Cardiac muscle cell (in vitro differentiated cells and primary cell): Measurements from ENCODE around the gene UTS2R. TPM values are rescaled to one million over a fixed set of nuclear protein-coding genes. Genes with fewer than 3 reads are reported as not detected.

Source experiments
- DNase-seq, 2 donors: peaks; one replicate each; pipeline versions ENCODE4 v3.0.0 to v3.0.0-alpha.2; 2010 to 2017; ENCODE audit warnings: low read depth in 1 of 2, low spot score in 1 of 2
- H3K27ac ChIP-seq: fragments of 200-600 bp; sonication (generic); 2 replicates; pipeline ENCODE4 v1.5.1; 2016
- H3K27me3 ChIP-seq: fragments of 200-600 bp; sonication (generic); 2 replicates; pipeline ENCODE4 v1.6.0; 2016; ENCODE audit warnings: control low read depth
- H3K36me3 ChIP-seq: fragments of 200-600 bp; sonication (generic); 2 replicates; pipeline ENCODE4 v1.5.1; 2016; ENCODE audit warnings: control low read depth
- H3K4me1 ChIP-seq: fragments of 200-600 bp; sonication (generic); 2 replicates; pipeline ENCODE4 v1.8.1; 2017; ENCODE audit warnings: low read depth, mild to moderate bottlenecking, mixed run types
- H3K4me3 ChIP-seq: fragments of 200-600 bp; sonication (generic); 2 replicates; pipeline ENCODE4 v1.5.1; 2016; ENCODE audit warnings: mild to moderate bottlenecking
- H3K9me3 ChIP-seq: fragments of 200-600 bp; sonication (generic); 2 replicates; pipeline ENCODE4 v1.5.1; 2017; ENCODE audit warnings: low read depth, mild to moderate bottlenecking, control low read depth
- polyA plus RNA-seq: library from polyadenylated mRNA; unstranded; fragments of >200 nt; fragmentation: Nextera tagmentation; extraction: Ambion mirVana; gene quantifications from 2 replicates; pipeline ENCODE4 v1.2.1, GENCODE V29; 2016
- total RNA-seq: library from RNA; depleted of rRNA; stranded (reverse); fragments of >200 nt; gene quantifications from 2 replicates; pipeline ENCODE4 v1.2.3, GENCODE V29; 2016
- TF ChIP-seq, protein P1 (sequence below): IDR thresholded peaks from 2 replicates; pipeline ENCODE4 v1.5.1; 2012; ENCODE audit warnings: low read depth, mild to moderate bottlenecking, low read length

UTS2R gene
- total and polyA plus RNA-seq, 2 experiments from 2014 or later = 4.1 to 10.8 TPM

DNA sequence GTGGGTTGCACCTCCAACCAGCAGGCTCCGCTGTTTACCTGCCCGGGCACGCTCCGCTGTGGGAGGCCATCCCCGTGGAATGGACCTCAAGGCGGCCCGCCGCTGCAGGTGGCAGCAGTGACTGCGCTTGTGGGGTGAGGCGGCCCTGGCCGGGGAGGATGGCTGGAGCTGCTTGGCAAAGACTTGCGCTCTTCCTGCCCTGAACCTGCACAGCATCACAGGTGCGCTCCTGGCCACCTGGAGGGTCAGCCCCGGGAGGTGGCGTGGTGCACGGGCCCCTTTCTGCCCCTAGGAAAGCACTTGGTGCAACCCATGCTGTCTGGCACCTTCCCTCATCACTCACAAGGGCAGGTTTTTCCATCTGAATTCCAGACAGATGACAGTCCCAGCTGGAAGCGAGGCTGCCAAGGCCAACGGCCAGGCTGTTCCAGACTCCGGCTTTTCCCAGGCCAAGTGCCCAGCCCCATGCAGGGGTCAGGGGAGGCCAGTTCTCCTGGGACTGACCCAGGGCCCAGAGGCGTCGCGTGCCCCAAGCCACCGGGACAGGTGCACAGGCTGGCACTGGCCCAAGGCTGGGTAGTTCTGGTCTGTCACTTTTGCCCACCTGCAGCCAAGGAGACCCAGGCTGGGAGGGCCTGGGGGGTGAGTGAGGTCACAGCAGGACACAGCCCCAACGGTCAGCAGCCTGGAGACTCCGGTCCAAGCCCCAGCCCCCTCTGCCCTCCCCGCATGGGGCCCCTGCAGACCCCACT, 13.3 kb downstream of the UTS2R start:
- TF ChIP-seq, protein P1, sequence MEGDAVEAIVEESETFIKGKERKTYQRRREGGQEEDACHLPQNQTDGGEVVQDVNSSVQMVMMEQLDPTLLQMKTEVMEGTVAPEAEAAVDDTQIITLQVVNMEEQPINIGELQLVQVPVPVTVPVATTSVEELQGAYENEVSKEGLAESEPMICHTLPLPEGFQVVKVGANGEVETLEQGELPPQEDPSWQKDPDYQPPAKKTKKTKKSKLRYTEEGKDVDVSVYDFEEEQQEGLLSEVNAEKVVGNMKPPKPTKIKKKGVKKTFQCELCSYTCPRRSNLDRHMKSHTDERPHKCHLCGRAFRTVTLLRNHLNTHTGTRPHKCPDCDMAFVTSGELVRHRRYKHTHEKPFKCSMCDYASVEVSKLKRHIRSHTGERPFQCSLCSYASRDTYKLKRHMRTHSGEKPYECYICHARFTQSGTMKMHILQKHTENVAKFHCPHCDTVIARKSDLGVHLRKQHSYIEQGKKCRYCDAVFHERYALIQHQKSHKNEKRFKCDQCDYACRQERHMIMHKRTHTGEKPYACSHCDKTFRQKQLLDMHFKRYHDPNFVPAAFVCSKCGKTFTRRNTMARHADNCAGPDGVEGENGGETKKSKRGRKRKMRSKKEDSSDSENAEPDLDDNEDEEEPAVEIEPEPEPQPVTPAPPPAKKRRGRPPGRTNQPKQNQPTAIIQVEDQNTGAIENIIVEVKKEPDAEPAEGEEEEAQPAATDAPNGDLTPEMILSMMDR = no peak
- H3K27me3 ChIP-seq = peaks cover 2% of the 10 kb centered on the region
- H3K36me3 ChIP-seq = no peaks in the 10 kb centered on the region
- H3K9me3 ChIP-seq = no peaks in the 10 kb centered on the region
- no peak overlapping the region for H3K27ac ChIP-seq
- H3K4me3 ChIP-seq = no peak overlapping the region
- DNase-seq = no peak
- H3K4me1 ChIP-seq = peaks cover 4% of the 10 kb centered on the region

DNA sequence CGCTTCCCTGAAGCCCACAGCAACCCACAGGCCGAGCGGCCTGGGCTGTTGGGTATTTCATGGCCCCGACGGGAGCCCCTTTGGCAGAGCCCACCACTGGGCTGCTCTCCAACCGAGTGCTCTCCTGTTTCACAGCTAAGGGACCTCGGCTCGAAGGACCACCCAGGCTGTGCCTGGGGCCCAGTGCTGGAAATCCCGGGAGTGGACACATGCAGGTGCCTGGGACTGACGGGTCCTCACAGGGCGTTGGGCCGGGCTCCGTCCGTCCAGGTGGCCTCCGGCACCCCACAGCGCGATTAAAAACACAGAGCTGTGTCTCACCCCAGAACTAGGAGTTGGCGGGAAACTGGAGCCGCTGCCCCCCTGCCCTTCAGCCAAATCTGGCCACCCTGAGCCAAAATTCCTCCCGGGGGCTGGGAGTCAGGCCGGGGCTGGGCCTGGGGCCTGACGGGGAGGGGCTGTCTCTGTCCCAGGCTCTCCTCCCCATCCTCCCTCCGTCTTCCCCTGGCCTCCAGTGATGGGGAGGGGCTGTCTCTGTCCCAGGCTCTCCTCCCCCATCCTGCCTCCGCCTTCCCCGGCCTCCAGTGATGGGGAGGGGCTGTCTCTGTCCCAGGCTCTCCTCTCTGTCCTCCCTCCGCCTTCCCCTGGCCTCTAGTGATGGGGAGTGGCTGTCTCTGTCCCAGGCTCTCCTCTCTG, 14.1 kb downstream of the UTS2R start:
- DNase-seq = no peak
- no peaks in the 10 kb centered on the region for H3K9me3 ChIP-seq
- no peaks in the 10 kb centered on the region for H3K27me3 ChIP-seq
- no peak overlapping the region for H3K4me3 ChIP-seq
- peaks cover 4% of the 10 kb centered on the region for H3K4me1 ChIP-seq
- no peaks in the 10 kb centered on the region for H3K36me3 ChIP-seq
- no peak overlapping the region for H3K27ac ChIP-seq
- TF ChIP-seq, protein P1 = no peak

DNA sequence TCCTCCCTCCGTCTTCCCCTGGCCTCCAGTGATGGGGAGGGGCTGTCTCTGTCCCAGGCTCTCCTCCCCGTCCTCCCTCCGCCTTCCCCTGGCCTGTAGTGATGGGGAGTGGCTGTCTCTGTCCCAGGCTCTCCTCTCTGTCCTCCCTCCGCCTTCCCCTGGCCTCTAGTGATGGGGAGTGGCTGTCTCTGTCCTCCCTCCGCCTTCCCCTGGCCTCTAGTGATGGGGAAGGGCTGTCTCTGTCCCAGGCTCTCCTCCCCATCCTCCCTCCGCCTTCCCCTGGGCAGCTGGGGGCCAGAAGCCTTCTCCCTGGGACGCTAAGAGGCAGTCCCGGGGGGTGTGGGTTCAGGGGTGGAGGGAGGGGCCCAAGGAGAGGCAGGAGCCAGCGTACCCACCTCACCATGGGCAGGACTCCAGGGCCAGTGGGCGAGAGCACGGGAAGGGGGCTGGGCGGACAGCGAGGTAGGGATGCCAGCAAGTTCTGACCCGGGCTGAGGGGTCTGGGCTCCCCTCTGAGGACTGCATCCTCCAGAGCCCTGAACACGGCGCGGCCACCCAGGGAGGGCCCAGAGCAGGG, 14.8 kb downstream of the UTS2R start:
- H3K27ac ChIP-seq = no peak overlapping the region
- no peak for DNase-seq
- H3K4me3 ChIP-seq = no peak overlapping the region
- H3K36me3 ChIP-seq = no peaks in the 10 kb centered on the region
- TF ChIP-seq, protein P1 = no peak
- H3K9me3 ChIP-seq = no peaks in the 10 kb centered on the region
- H3K27me3 ChIP-seq = no peaks in the 10 kb centered on the region
- H3K4me1 ChIP-seq = peaks cover 4% of the 10 kb centered on the region

DNA sequence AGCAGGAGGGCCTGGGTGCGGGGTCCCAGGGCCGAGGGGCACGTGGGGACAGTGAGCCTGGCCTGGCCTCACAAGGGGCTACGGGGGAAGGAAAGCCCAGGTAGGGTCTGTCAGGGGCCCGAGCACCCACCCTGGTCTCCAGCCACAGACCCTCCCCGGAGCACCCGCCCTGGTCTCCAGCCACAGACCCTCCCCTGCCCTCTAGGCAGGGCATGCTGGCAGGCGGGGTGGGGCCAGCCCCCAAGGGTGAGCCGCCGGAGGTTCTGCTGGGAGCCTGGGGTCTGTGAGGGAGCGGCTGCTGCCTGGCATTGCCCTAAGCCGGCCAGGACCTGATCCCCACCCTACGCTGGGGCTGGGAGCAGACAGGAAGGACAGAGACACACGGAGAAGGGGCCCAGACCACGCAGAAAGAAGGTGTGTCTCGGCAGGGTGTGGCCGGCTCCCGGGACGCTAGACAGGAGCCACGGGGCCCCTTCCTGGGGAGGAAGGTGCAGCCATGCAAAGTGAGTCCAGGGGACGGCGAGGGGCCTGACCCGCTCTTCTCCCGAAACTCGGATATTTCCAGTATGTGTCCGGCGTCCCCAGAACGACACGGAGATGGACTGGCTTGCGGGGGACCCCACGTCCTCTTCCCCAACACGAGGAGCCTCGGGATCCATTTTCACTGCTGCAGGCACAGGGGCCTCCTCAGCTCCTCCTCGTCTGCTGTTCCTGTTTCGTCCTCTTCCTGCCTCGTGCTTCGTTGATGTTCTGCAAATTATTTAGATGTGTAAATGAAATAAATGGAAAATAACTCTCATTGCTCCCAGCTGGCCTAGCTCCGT, 15.5 kb downstream of the UTS2R start:
- Histone ChIP-seq H3K27ac (no peak overlapping the region), H3K27me3 (no peaks in the 10 kb centered on the region), H3K9me3 (no peaks in the 10 kb centered on the region), H3K4me1 (peaks cover 4% of the 10 kb centered on the region), H3K4me3 (no peak overlapping the region), H3K36me3 (no peaks in the 10 kb centered on the region)
- TF ChIP-seq, protein P1 = no peak
- no peak for DNase-seq

DNA sequence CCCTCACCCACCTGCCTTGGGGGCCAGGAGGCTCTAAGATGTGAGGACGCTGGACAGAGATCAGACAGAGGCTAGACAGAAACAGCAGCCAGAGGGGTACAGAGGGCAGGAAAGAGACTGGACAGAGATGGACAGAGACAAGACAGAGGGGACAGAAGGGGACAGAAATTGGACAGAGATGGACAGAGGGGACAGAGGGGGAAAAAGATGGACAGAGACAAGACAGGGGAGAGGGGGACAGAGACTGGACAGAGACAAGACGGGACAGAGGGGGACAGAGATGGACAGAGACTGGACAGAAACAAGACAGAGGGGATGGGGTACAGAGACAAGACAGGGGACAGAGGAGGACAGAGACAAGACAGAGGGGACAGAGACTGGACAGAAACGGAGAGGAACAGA, 16.1 kb downstream of the UTS2R start:
- Histone ChIP-seq H3K4me3 (no peak overlapping the region), H3K4me1 (peaks cover 4% of the 10 kb centered on the region), H3K27me3 (no peaks in the 10 kb centered on the region), H3K9me3 (no peaks in the 10 kb centered on the region), H3K27ac (no peak overlapping the region), H3K36me3 (no peaks in the 10 kb centered on the region)
- TF ChIP-seq, protein P1 = no peak
- no peak for DNase-seq
